Activated CD8-positive, alpha-beta memory T cell treated with anti-CD3 and anti-CD28 coated beads for 1 hour (primary cell): Measurements from ENCODE around the gene GLDN.

Source experiments
- DNase-seq, 2 donors: peaks; one replicate each; pipeline ENCODE4 v3.0.0-alpha.2; 2020; ENCODE audit warnings: low read depth in 1 of 2; ENCODE audit errors: extremely low read depth in 1 of 2

The GLDN gene

DNA sequence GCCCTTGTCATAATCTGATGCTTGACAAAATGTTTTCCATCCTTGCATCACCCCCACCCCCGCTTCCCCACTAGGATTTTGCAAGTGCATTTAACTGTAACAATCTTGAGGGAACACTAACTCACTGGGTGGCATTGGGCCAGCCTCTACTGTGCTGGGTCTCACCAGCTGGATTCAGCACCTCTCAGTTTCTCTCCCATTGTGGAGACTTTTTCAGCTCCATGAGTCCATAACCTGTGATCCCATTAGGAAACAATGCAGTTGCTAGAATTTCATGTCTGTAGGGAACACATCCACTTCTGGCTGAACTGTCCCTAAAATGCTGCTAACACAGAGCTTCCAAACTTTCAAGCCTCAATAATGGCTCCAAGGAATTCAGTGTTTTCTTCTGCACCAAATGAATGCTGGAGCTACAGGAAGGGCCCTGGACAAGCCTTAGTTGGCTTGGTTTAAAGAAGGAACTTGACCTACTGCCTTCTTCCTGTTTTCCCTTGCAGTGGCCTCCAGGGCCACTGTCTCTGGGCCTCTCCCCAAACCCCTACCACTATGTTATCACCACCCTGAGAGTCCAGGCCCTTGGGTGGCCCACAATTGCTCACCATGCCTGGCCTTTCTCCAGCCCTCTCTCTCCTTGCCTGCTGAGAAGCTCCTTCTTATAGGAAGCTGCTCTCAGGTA lies 18.7 kb upstream of the GLDN start:
- no peak for DNase-seq

GRCh38 chr15:51323749-51324148 lies 17.7 kb upstream of the GLDN start:
- no peak for DNase-seq

GRCh38 chr15:51325167-51325566 lies 16.3 kb upstream of the GLDN start:
- DNase-seq = no peak

- DNase-seq = no peak
Measured at GRCh38 chr15:51327081-51327480, 14.4 kb upstream of the GLDN start.

DNA sequence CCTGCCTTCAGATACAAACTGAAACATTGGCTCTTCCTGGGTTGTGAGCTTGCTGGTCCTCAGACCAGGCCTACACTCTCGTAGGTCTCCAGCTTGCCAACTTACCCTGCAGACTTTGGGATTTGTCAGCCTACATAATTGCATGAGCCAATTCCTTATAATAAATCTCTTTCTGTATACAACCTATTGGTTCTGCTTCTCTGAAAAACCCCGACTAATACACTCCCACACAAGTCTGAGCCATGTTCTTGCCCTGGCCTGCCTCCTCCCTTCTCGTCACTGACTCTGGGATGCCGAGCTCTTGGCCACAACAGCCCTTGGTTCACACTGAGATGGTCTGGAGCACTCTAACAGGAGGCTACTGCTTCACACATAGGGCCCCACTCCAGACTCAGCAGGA lies 12.5 kb upstream of the GLDN start:
- DNase-seq = no peak

GRCh38 chr15:51331141-51331540 lies 10.3 kb upstream of the GLDN start:
- no peak for DNase-seq

GRCh38 chr15:51332206-51333147 lies 9.0 kb upstream of the GLDN start:
- no peak for DNase-seq

- no peak for DNase-seq
Measured at GRCh38 chr15:51333571-51333970, 7.9 kb upstream of the GLDN start.

GRCh38 chr15:51334011-51334451 lies 7.4 kb upstream of the GLDN start:
- no peak for DNase-seq

DNA sequence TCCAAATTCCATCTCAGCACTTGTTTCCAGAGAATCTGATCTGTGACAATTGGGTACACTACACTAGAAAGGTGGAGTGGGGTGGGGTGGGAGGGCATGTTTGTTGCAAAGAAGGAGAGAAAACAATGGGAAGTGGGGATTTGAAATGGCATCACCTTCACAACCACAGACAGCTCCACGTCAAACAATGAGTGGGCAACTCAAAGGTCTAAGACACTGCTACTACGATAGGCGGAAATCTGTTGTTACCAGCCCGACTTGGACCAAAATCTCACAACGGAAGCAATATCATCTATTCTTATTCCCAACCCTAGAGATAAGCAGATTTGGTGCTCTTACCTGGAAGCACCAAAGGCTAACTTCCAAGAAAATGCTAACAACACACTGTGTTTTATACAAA lies 6.4 kb upstream of the GLDN start:
- no peak for DNase-seq

GRCh38 chr15:51335538-51336410 lies 5.7 kb upstream of the GLDN start:
- no peak for DNase-seq

GRCh38 chr15:51338496-51338895 lies 3.0 kb upstream of the GLDN start, which contains the start of gene CYP19A1:
Gene CYP19A1 (minus strand): TSS chr15:51338596. CDS start chr15:51242912, 95,684 bp downstream.
- no peak for DNase-seq

DNA sequence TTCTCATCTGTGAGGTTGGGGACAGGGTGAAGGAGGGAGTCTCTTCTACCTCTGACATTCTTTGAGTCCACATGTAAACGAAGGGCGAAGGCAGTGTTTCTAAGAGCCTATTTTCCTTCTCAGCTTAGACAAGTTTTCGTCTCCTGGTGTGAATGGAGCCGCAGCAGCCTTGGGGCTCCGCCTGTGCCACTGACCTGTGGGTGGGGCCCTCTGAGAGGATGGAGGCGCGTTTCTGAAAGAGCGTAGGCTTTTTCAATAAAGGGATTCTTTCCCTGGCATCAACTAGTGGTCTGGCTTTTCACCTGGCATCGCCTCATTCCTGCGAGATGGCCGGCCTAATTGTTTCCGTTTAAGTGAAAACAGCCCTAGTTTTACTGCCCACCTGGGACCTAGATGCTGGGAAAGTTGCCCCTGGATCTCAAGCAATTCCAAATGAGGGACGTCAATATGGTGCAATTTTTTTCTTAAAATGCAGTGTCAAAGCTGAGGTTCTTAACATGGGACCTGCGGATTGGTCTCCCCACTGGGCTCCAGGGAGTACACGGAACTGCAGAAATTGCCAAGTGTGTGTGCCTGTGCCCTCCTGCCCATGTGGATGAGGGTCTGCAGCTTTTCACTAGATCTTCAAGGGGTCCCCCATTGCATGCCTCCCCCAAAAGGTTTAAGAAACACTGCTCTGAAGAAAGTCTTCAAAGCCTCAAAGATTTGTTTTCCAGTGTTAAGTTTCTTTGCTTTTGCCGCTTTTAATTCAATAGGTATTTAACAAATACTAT lies 958 bp downstream of the GLDN start:
- DNase-seq = no peak

DNA sequence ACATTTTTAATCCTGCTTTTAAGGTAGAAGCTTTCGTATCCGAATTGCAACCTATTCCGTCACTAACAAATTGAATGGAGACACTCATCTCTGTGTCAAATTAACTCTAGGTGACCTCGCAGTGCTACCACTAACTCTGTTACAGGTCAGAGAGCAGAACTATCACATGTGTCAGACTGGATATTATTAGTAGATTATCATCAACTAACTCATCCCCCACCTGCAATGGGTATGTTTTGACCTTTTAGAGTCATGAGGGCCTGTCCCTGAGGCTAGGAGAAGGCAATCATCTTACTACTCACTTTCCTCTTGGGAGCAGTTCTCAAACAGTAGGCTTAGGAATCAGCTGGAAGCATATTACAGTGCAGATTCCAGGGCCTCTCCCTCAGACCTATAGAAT lies 2.0 kb downstream of the GLDN start:
- no peak for DNase-seq

DNA sequence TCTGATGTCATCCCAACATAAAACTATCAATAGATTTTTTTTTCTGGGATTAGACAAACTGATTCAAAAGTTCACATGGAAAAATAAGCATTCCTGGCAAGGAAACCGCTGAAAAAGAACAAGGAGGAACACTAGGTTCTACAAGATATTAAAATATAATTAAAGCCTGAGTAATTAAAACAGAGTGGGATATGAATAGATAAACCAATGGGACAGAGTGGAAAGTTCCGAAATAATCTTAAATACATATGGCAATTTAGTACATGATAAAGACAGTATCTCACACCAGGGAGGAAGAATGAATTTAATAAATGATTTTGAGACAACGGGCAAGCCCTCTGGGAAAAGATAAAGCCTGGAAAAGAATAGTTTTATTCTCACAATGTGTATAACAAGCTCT lies 4.7 kb downstream of the GLDN start:
- no peak for DNase-seq

DNA sequence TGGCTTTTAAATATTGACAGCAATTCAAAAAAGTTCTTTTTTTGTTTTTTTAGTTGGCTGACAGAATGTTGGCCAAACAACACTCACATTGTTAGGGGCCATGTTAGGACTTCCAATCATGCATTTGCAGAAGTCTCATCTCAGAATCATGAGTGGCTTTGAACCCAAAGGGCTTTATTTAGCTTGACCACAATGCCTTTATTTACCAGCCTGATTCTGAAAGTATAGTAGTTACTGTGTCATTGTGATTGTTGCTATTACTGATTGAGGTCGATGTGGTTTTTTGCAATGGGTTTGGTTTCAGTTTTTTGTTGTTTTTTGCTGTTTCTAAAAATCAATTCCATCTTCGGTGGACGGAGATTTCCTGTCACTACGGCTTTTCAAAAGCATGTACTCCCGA lies 7.2 kb downstream of the GLDN start:
- DNase-seq = no peak

DNA sequence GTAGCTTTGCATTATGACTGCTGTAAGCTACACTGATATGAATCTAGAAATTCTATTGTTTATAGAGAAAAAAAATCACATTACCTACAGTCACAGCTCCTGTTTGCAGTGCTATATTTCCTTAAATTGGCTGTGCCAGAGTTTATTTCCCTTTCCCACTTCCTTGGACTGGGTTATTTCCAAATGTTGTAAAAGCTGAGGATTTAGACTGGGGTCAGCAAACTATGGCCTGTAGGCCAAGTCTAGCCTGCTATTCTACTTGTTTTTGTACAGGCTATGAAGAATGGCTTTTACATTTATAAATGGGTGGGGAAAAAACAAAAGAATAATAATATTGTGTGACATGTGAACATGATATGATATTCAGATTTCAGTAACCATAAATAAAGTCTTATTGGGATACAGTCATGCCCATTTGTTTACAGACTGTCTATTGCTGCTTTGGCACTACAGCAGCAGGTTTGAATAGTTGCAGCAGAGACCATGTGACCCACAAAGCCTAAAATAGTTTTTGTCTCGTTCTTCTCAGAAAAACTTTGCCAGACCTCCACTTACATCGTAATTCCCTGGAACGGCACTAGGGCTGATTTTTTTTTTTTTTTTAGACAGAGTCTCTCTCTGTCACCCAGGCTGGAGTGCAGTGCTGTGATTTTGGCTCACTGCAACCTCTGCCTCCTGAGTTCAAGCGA lies 7.8 kb downstream of the GLDN start:
- no peak for DNase-seq

DNA sequence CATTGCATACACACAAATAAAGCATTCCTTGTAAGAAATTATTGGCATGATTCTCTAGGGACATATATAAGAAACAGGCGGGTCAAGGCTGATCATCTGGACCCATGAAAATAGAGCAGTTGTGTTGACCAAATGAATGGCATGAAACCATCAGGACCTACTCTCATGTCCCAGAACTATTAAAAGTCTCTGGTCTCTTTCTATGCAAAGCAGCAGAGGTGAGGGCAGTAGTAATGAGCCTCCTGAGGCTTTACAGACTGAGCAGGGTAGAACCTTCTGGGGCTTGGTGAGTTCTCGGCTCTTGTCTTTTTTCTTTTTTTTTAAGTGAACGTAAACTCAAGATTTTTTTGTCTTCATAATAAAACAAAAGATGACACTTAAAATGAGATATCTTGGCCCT lies 9.3 kb downstream of the GLDN start:
- no peak for DNase-seq

DNA sequence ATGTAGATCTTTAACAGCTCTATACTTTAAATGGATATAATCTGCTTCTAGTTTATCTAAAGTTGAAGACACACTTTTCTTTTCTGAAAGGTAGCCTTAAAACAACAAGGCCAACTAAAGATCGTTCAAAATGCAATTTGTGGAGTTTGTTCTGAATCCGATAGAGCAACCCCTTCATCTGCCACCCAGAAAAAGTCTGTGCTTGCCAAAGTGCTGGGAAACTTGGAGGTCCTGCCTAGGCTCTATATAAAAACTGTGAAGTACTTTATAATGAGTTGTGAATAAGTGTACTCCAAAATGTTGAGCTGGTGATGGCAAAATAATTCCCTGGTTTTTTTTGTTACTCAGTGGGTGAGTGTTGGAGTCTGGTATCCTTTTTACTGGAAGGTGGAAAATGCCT lies 12.5 kb downstream of the GLDN start:
- DNase-seq = no peak

- no peak for DNase-seq
Measured at GRCh38 chr15:51355096-51355495, 13.6 kb downstream of the GLDN start.
